Mesenchymal stem cell (in vitro differentiated cells and primary cell): ENCODE measurements around the gene PTPN9.

Experiments used
- DNase-seq: peaks from one replicate; pipeline ENCODE4 v3.0.0-alpha.2; 2013
- H2AFZ ChIP-seq: one replicate; pipeline ENCODE4 v1.6.1; 2013; ENCODE audit warnings: low read depth, mild to moderate bottlenecking, control low read depth, inconsistent platforms, low read length, moderate library complexity
- H2AK5ac ChIP-seq: 2 replicates; pipeline ENCODE4 v1.6.1; 2013; ENCODE audit warnings: low read length, moderate library complexity, mild to moderate bottlenecking, inconsistent platforms; ENCODE audit not compliant: severe bottlenecking
- H2BK120ac ChIP-seq: one replicate; pipeline ENCODE4 v1.6.1; 2013; ENCODE audit warnings: low read depth, mild to moderate bottlenecking, inconsistent platforms, low read length, moderate library complexity
- H2BK12ac ChIP-seq, 2 experiments: one replicate each; pipeline ENCODE4 v1.6.1; 2013; ENCODE audit warnings: inconsistent platforms in 2 of 2, low read length in 2 of 2, mild to moderate bottlenecking in 2 of 2, moderate library complexity in 2 of 2, control low read depth in 1 of 2
- H2BK15ac ChIP-seq: one replicate; pipeline ENCODE4 v1.6.1; 2013; ENCODE audit warnings: mild to moderate bottlenecking, low read depth, inconsistent platforms; ENCODE audit not compliant: poor library complexity, severe bottlenecking
- H2BK5ac ChIP-seq: 2 replicates; pipeline ENCODE4 v1.6.1; 2013; ENCODE audit warnings: low read depth, mild to moderate bottlenecking, low read length, control low read depth, inconsistent platforms; ENCODE audit not compliant: poor library complexity, severe bottlenecking
- H3K14ac ChIP-seq, 2 experiments: one replicate each; pipeline ENCODE4 v1.6.1; 2013; ENCODE audit warnings: inconsistent platforms in 2 of 2, low read length in 2 of 2, control low read depth in 1 of 2, mild to moderate bottlenecking in 1 of 2, moderate library complexity in 1 of 2
- H3K18ac ChIP-seq, 2 experiments: one replicate each; pipeline ENCODE4 v1.6.1; 2013; ENCODE audit warnings: inconsistent platforms in 2 of 2, low read length in 2 of 2, control low read depth in 1 of 2, low read depth in 1 of 2, mild to moderate bottlenecking in 1 of 2
- H3K23ac ChIP-seq, 2 experiments: one replicate each; pipeline ENCODE4 v1.6.1; 2013; ENCODE audit warnings: inconsistent platforms in 2 of 2, low read length in 2 of 2, mild to moderate bottlenecking in 2 of 2, moderate library complexity in 2 of 2, control low read depth in 1 of 2
- H3K27ac ChIP-seq: 2 replicates; pipeline ENCODE4 v1.5.1; 2013; ENCODE audit warnings: mild to moderate bottlenecking, moderate library complexity, low read length, control low read depth, inconsistent platforms; ENCODE audit not compliant: poor library complexity, severe bottlenecking
- H3K27me3 ChIP-seq, 2 experiments: 2 replicates each; pipeline versions ENCODE4 v1.6.1 to v1.7.0; 2013; ENCODE audit warnings: low read length in 2 of 2, mild to moderate bottlenecking in 2 of 2, moderate library complexity in 2 of 2, control low read depth in 1 of 2, inconsistent platforms in 1 of 2; ENCODE audit not compliant: control insufficient read depth in 1 of 2, insufficient read depth in 1 of 2
- H3K36me3 ChIP-seq, 2 experiments: 2 replicates each; pipeline versions ENCODE4 v1.6.1 to v1.7.0; 2013; ENCODE audit warnings: low read length in 2 of 2, control low read depth in 1 of 2, inconsistent platforms in 1 of 2, low read depth in 1 of 2, mild to moderate bottlenecking in 1 of 2; ENCODE audit not compliant: insufficient read depth in 2 of 2, control insufficient read depth in 1 of 2
- H3K4ac ChIP-seq, 2 experiments: one replicate each; pipeline ENCODE4 v1.6.1; 2013; ENCODE audit warnings: inconsistent platforms in 2 of 2, low read length in 2 of 2, mild to moderate bottlenecking in 2 of 2, moderate library complexity in 2 of 2, control low read depth in 1 of 2, low read depth in 1 of 2
- H3K4me1 ChIP-seq: 2 replicates; pipeline ENCODE4 v1.6.1; 2013; ENCODE audit warnings: low read depth, low read length, control low read depth; ENCODE audit not compliant: control insufficient read depth, insufficient read depth
- H3K4me2 ChIP-seq: 2 replicates; pipeline ENCODE4 v1.6.1; 2013; ENCODE audit warnings: low read length, mild to moderate bottlenecking, inconsistent platforms; ENCODE audit not compliant: poor library complexity, severe bottlenecking
- H3K4me3 ChIP-seq, 2 experiments: 2 replicates each; pipeline versions ENCODE4 v1.5.1 to v1.7.0; 2013; ENCODE audit warnings: low read length in 2 of 2, mild to moderate bottlenecking in 2 of 2, control low read depth in 1 of 2, low read depth in 1 of 2; ENCODE audit not compliant: insufficient read depth in 1 of 2
- H3K79me1 ChIP-seq: replicated peaks from 2 replicates; pipeline ENCODE4 v1.6.1; 2013; ENCODE audit warnings: mild to moderate bottlenecking, control low read depth, low read length, inconsistent platforms; ENCODE audit not compliant: poor library complexity, severe bottlenecking
- H3K9ac ChIP-seq: 2 replicates; pipeline ENCODE4 v1.7.0; 2013; ENCODE audit warnings: mild to moderate bottlenecking, low read length, moderate library complexity
- H3K9me3 ChIP-seq: 2 replicates; pipeline ENCODE4 v1.7.0; 2013; ENCODE audit warnings: mild to moderate bottlenecking, low read length; ENCODE audit not compliant: control insufficient read depth
- H4K8ac ChIP-seq: one replicate; pipeline ENCODE4 v1.6.1; 2013; ENCODE audit warnings: inconsistent platforms, mild to moderate bottlenecking, low read length, moderate library complexity
- H4K91ac ChIP-seq: one replicate; pipeline ENCODE4 v1.6.1; 2013; ENCODE audit warnings: mild to moderate bottlenecking, low read length, inconsistent platforms
- WGBS: methylation state at CpG from one replicate; pipeline ENCODE4 v1.1.7; 2013; ENCODE audit warnings: mixed read lengths; 5-methylcytosine and 5-hydroxymethylcytosine counted together

Gene PTPN9

GRCh38 chr15:75459581-75459980, 119.5 kb downstream of the PTPN9 start:
- no peak overlapping the region for H2AK5ac ChIP-seq
- H3K4ac ChIP-seq = no peak overlapping the region
- no peak for DNase-seq
- no peak overlapping the region for H2BK15ac ChIP-seq
- H3K27ac ChIP-seq = no peak overlapping the region
- no peaks in the 10 kb centered on the region for H3K9me3 ChIP-seq
- no peak overlapping the region for H4K91ac ChIP-seq
- peaks cover 11% of the 10 kb centered on the region for H3K4me1 ChIP-seq
- peaks cover 5% of the 10 kb centered on the region for H3K79me1 ChIP-seq
- H2AFZ ChIP-seq = no peak overlapping the region
- H3K4me2 ChIP-seq = no peak overlapping the region
- H3K23ac ChIP-seq = peak overlapping the region in 1 of 2 experiments; percentile 7
- 82% methylated on average over 1 of the region's 1 CpG for WGBS
- no peak overlapping the region for H3K14ac ChIP-seq
- no peak overlapping the region for H3K18ac ChIP-seq
- H4K8ac ChIP-seq = no peak overlapping the region
- no peak overlapping the region for H3K9ac ChIP-seq
- H3K36me3 ChIP-seq = peaks cover 0 to 9% of the 10 kb centered on the region in 2 experiments
- no peak overlapping the region for H2BK5ac ChIP-seq
- no peaks in the 10 kb centered on the region for H3K27me3 ChIP-seq
- H2BK120ac ChIP-seq = no peak overlapping the region
- no peak overlapping the region for H2BK12ac ChIP-seq
- H3K4me3 ChIP-seq = no peak overlapping the region

GRCh38 chr15:75456710-75457109, 122.4 kb downstream of the PTPN9 start:
- peaks cover 0 to 4% of the 10 kb centered on the region in 2 experiments for H3K36me3 ChIP-seq
- no peak overlapping the region for H4K8ac ChIP-seq
- H2BK15ac ChIP-seq = no peak overlapping the region
- H3K18ac ChIP-seq = no peak overlapping the region
- no peaks in the 10 kb centered on the region for H3K9me3 ChIP-seq
- WGBS = 70% methylated on average over 6 of the region's 6 CpGs
- peak; percentile 67 for DNase-seq
- peak overlapping the region; percentile 96 for H3K27ac ChIP-seq
- H2BK5ac ChIP-seq = no peak overlapping the region
- H3K23ac ChIP-seq = peak overlapping the region in 1 of 2 experiments; percentile 36
- H3K79me1 ChIP-seq = peaks cover 4% of the 10 kb centered on the region
- no peaks in the 10 kb centered on the region for H3K27me3 ChIP-seq
- H2BK12ac ChIP-seq = no peak overlapping the region
- H3K4me2 ChIP-seq = peak overlapping the region; percentile 83
- H2BK120ac ChIP-seq = no peak overlapping the region
- H3K14ac ChIP-seq = no peak overlapping the region
- H2AFZ ChIP-seq = no peak overlapping the region
- peak overlapping the region in 1 of 2 experiments; percentile 89 for H3K4me3 ChIP-seq
- H4K91ac ChIP-seq = no peak overlapping the region
- peak overlapping the region; percentile 97 for H3K9ac ChIP-seq
- H3K4me1 ChIP-seq = peaks cover 6% of the 10 kb centered on the region
- H2AK5ac ChIP-seq = no peak overlapping the region
- H3K4ac ChIP-seq = no peak overlapping the region

- peak overlapping the region in 1 of 2 experiments; percentile 76 for H3K23ac ChIP-seq
- H3K4me3 ChIP-seq = peak overlapping the region; percentile 79 to 89
- H3K9me3 ChIP-seq = no peaks in the 10 kb centered on the region
- H3K79me1 ChIP-seq = peaks cover 4% of the 10 kb centered on the region
- H4K8ac ChIP-seq = peak overlapping the region; percentile 79
- peak overlapping the region; percentile 31 for H4K91ac ChIP-seq
- no peak overlapping the region for H2AK5ac ChIP-seq
- H3K27me3 ChIP-seq = no peaks in the 10 kb centered on the region
- peak overlapping the region; percentile 97 for H3K9ac ChIP-seq
- WGBS = 5% methylated on average over 17 of the region's 24 CpGs
- peaks cover 0 to 4% of the 10 kb centered on the region in 2 experiments for H3K36me3 ChIP-seq
- peak overlapping the region; percentile 83 for H3K4me2 ChIP-seq
- no peak overlapping the region for H2BK120ac ChIP-seq
- peak overlapping the region; percentile 80 to 94 for H3K18ac ChIP-seq
- DNase-seq = peak; percentile 65
- H3K4me1 ChIP-seq = peaks cover 6% of the 10 kb centered on the region
- H2BK12ac ChIP-seq = peak overlapping the region in 1 of 2 experiments; percentile 81
- H3K14ac ChIP-seq = peak overlapping the region in 1 of 2 experiments; percentile 94
- peak overlapping the region; percentile 77 for H2BK5ac ChIP-seq
- peak overlapping the region; percentile 96 for H3K27ac ChIP-seq
- peak overlapping the region; percentile 71 to 83 for H3K4ac ChIP-seq
- H2AFZ ChIP-seq = peak overlapping the region; percentile 72
- no peak overlapping the region for H2BK15ac ChIP-seq
Observed at GRCh38 chr15:75455982-75456531, 123.1 kb downstream of the PTPN9 start.

- peak overlapping the region; percentile 43 for H4K91ac ChIP-seq
- no peak overlapping the region for H2BK120ac ChIP-seq
- no peaks in the 10 kb centered on the region for H3K9me3 ChIP-seq
- whole genome bisulfite sequencing = under 1% methylated on average over 41 of the region's 48 CpGs
- no peak overlapping the region for H2AK5ac ChIP-seq
- H3K4me1 ChIP-seq = peaks cover 6% of the 10 kb centered on the region
- peak overlapping the region; percentile 80 to 94 for H3K18ac ChIP-seq
- peak overlapping the region; percentile 44 to 96 for H3K23ac ChIP-seq
- H3K27ac ChIP-seq = peak overlapping the region; percentile 96
- peak overlapping the region; percentile 71 to 97 for H3K4ac ChIP-seq
- H4K8ac ChIP-seq = peak overlapping the region; percentile 79
- peaks cover 4% of the 10 kb centered on the region for H3K79me1 ChIP-seq
- H3K14ac ChIP-seq = peak overlapping the region in 1 of 2 experiments; percentile 64
- peak overlapping the region; percentile 88 for H2BK15ac ChIP-seq
- H3K36me3 ChIP-seq = peaks cover 0 to 4% of the 10 kb centered on the region in 2 experiments
- H3K4me3 ChIP-seq = peak overlapping the region; percentile 89 to 91
- peak overlapping the region in 1 of 2 experiments; percentile 21 for H2BK12ac ChIP-seq
- peak overlapping the region; percentile 72 for H2AFZ ChIP-seq
- H3K4me2 ChIP-seq = peak overlapping the region; percentile 96
- DNase-seq = peak; percentile 90
- peak overlapping the region; percentile 97 for H3K9ac ChIP-seq
- peak overlapping the region; percentile 77 for H2BK5ac ChIP-seq
- H3K27me3 ChIP-seq = no peaks in the 10 kb centered on the region
Observed at GRCh38 chr15:75455424-75455981, 123.6 kb downstream of the PTPN9 start.
